Activated CD8-positive, alpha-beta T cell treated with anti-CD3 and anti-CD28 coated beads for 36 hours (primary cell): Measurements from ENCODE around the gene GIT1. TPM values are rescaled to one million over a fixed set of nuclear protein-coding genes. Genes with fewer than 3 reads are reported as not detected.

ENCODE experiments used
- ATAC-seq: fragments of 200-7000 bp; cut with Tn5 transposase; one replicate; pipeline ENCODE4 v1.10.0; 2021; ENCODE audit warnings: mild to moderate bottlenecking, moderate library complexity
- CTCF ChIA-PET: fragments of 350-600 bp; sonication (Branson Sonifier 250); formaldehyde crosslinking; loops from one replicate; lab custom pipeline; 2021; ENCODE audit warnings: antibody characterized with exemption; lab: Charles Lee
- POLR2A ChIA-PET: fragments of 350-600 bp; sonication (Branson Sonifier 250); formaldehyde crosslinking; loops from one replicate; lab custom pipeline; 2021; ENCODE audit warnings: antibody characterized with exemption; lab: Charles Lee
- DNase-seq: peaks from one replicate; pipeline ENCODE4 v3.0.0-alpha.2; 2020
- H3K27ac Mint-ChIP-seq: one replicate; pipeline ENCODE4 v1.8.0; 2021; ENCODE audit warnings: mild to moderate bottlenecking, mixed read lengths
- H3K27me3 Mint-ChIP-seq: one replicate; pipeline ENCODE4 v1.8.0; 2021; ENCODE audit warnings: mixed read lengths
- H3K36me3 Mint-ChIP-seq: one replicate; pipeline ENCODE4 v1.8.0; 2021; ENCODE audit warnings: low read depth, mixed read lengths
- H3K4me1 Mint-ChIP-seq: one replicate; pipeline ENCODE4 v1.8.0; 2021; ENCODE audit warnings: low read depth, mixed read lengths
- H3K4me3 Mint-ChIP-seq: one replicate; pipeline ENCODE4 v1.8.0; 2021; ENCODE audit warnings: mild to moderate bottlenecking, moderate library complexity, mixed read lengths
- H3K9me3 Mint-ChIP-seq: one replicate; pipeline ENCODE4 v1.8.0; 2021; ENCODE audit warnings: mixed read lengths
- intact Hi-C: fragments of 100-400 bp; cut with micrococcal nuclease; formaldehyde crosslinking; loops from one replicate; pipeline ENCODE4 v1.10.0; 2022
- total RNA-seq, 2 experiments: library from RNA; stranded (reverse); gene quantifications; one replicate each; pipeline ENCODE4 v1.2.3, GENCODE V29; 2021
- TF ChIP-seq, protein P1 (sequence below): fragments of 200-600 bp; IDR thresholded peaks from one replicate; pipeline ENCODE4 v1.8.0; 2022; ENCODE audit warnings: antibody characterized with exemption, mild to moderate bottlenecking

The GIT1 gene
- total RNA-seq, 2 experiments from 2014 or later, result 54.8 to 59.3 TPM

DNA sequence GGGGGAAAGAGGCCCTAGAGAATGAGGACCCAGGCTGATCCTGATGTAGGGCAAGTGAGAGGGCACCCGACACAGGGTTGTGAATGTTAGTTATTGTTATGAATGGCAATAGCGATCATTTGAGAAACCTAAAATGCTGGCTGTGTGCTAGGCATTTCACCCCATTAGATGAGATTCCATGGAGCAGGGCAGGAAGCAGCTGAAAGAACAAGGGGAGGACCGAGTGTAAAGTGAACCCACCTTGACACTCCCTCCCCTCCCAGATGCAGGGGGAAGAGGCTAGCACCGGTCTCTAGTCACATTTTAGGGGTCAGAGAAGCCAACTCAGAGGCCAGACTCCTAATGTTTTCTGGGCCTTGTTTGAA lies 33.8 kb upstream of the GIT1 start:
- ATAC-seq, result peak; percentile 5
- intact Hi-C loops, result no loop called here

DNA sequence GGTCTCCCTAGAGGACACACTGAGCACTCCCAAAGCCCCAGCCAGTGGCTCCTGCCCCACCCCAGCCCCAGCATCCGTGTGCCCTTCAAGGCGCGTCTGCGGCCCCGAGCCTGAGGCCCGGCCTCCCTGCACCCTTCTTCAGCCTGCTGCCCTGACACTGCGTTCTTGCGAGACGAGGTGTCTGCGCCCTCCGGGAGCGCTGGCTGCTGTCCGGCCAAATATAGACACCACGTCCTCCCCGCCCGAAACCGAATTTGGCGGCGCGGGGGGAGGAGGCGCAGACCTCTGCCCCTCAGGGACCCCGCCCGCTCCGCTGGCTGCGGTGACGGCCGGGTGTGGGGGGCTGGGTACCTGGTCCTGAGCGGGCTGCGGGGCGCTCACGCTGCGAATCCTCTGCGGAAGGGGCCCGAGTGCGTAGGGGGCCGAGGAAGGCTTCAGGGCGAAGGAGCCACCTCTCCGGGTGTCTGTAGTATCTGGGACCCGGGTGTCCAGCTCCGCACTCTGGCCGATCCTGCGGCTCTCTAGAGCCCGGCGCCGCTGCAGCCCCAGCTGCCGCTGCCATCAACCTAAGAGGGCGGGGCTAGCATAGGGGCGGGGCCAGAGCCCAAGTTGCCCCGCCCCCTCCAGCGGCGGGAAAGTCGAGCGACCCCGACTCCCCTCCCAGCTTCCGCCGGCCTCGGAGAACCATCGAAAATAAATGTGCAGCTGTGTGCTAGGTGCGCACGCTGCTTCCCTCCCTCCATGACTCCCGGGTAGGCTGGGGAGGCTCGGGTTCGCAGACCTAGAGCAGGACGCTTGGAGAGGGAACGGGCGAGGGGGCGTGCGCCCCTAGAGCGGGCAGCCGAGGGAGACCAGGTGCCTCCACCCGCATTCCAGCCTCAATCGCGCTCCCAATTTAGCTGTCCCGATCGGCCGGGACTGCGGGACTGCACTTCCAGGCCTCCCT lies 33.2 kb upstream of the GIT1 start, which contains the start of gene CORO6:
Gene CORO6, minus strand, starts transcription at position 576 of the 946 bp plus-strand sequence. CDS start 1,491 bp downstream, outside the sequence.
- Mint-ChIP-seq H3K36me3 (peaks cover 4% of the 10 kb centered on the region), H3K27ac (peak within 1 kb of the TSS; percentile 71), H3K4me3 (peak within 1 kb of the TSS; percentile 77), H3K9me3 (no peaks in the 10 kb centered on the region), H3K27me3 (no peaks in the 10 kb centered on the region), H3K4me1 (peaks cover 44% of the 10 kb centered on the region)
- POLR2A ChIA-PET, result interaction anchor here (0.8 to 1.5 kb wide), 5 partner anchors 9 to 138 kb away, joined by 3 to 6 read pairs (median 3); no protein-coding TSS in a partner anchor
- CTCF ChIA-PET, result interaction anchor here (0.7 to 1.3 kb wide), 6 partner anchors 9 to 157 kb away, joined by 3 to 4 read pairs (median 4); no protein-coding TSS in a partner anchor
- peak; percentile 77 for DNase-seq
- peak; percentile 67 for ATAC-seq
- TF ChIP-seq, protein P1, sequence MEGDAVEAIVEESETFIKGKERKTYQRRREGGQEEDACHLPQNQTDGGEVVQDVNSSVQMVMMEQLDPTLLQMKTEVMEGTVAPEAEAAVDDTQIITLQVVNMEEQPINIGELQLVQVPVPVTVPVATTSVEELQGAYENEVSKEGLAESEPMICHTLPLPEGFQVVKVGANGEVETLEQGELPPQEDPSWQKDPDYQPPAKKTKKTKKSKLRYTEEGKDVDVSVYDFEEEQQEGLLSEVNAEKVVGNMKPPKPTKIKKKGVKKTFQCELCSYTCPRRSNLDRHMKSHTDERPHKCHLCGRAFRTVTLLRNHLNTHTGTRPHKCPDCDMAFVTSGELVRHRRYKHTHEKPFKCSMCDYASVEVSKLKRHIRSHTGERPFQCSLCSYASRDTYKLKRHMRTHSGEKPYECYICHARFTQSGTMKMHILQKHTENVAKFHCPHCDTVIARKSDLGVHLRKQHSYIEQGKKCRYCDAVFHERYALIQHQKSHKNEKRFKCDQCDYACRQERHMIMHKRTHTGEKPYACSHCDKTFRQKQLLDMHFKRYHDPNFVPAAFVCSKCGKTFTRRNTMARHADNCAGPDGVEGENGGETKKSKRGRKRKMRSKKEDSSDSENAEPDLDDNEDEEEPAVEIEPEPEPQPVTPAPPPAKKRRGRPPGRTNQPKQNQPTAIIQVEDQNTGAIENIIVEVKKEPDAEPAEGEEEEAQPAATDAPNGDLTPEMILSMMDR, result no peak
- intact Hi-C loops, result no loop called here

More for the DNA sequence above, 33.8 kb upstream of the GIT1 start:
- TF ChIP-seq, protein P1, result no peak
- ChIA-PET CTCF (interaction anchor here (0.7 to 1.3 kb wide), 5 partner anchors 16 to 156 kb away, joined by 3 to 4 read pairs (median 4); no protein-coding TSS in a partner anchor), POLR2A (interaction anchor here (0.8 to 1.5 kb wide), 4 partner anchors 10 to 137 kb away, joined by 3 to 6 read pairs (median 4); no protein-coding TSS in a partner anchor)
- H3K4me3 Mint-ChIP-seq, result peak overlapping the region; percentile 77
- H3K36me3 Mint-ChIP-seq, result peaks cover 4% of the 10 kb centered on the region
- H3K27me3 Mint-ChIP-seq, result no peaks in the 10 kb centered on the region
- no peaks in the 10 kb centered on the region for H3K9me3 Mint-ChIP-seq
- peak overlapping the region; percentile 71 for H3K27ac Mint-ChIP-seq
- H3K4me1 Mint-ChIP-seq, result peaks cover 48% of the 10 kb centered on the region
- no peak for DNase-seq

DNA sequence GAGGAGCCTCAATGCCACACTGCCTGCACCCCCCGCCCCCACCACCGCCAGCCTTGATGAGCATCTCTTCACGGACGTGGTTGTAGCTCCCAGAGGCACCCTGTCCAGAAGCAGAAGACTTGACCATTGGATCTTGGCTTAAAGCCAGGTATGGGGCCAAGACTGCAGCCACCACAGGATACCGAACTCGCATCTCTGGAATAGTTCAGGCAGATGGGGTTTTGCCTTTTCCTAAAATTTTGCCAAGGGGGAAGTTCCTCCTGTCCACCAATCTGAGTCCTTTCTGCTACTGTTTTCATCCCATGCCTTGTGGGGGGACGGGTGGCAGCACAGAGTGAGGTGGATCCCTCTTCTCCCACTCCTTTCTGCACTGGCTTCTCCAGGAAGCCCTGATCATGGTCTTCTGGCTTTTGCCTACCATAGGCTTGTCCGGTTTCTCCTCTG lies 32.3 kb upstream of the GIT1 start:
- peaks cover 4% of the 10 kb centered on the region for H3K36me3 Mint-ChIP-seq
- ATAC-seq (no peak), DNase-seq (no peak)
- intact Hi-C loops, result no loop called here
- ChIA-PET POLR2A (interaction anchor here (1.3 kb wide), 1 partner anchor 138 kb away, joined by 3 read pairs; no protein-coding TSS in a partner anchor), CTCF (interaction anchor here (0.9 to 1.9 kb wide), 4 partner anchors 9 to 53 kb away, joined by 3 to 8 read pairs (median 3); partner anchors contain the start of gene TP53I13)
- H3K27ac Mint-ChIP-seq, result no peak overlapping the region
- TF ChIP-seq, protein P1, result no peak
- no peaks in the 10 kb centered on the region for H3K9me3 Mint-ChIP-seq
- no peaks in the 10 kb centered on the region for H3K27me3 Mint-ChIP-seq
- H3K4me3 Mint-ChIP-seq, result peak overlapping the region; percentile 77
- H3K4me1 Mint-ChIP-seq, result peaks cover 46% of the 10 kb centered on the region

DNA sequence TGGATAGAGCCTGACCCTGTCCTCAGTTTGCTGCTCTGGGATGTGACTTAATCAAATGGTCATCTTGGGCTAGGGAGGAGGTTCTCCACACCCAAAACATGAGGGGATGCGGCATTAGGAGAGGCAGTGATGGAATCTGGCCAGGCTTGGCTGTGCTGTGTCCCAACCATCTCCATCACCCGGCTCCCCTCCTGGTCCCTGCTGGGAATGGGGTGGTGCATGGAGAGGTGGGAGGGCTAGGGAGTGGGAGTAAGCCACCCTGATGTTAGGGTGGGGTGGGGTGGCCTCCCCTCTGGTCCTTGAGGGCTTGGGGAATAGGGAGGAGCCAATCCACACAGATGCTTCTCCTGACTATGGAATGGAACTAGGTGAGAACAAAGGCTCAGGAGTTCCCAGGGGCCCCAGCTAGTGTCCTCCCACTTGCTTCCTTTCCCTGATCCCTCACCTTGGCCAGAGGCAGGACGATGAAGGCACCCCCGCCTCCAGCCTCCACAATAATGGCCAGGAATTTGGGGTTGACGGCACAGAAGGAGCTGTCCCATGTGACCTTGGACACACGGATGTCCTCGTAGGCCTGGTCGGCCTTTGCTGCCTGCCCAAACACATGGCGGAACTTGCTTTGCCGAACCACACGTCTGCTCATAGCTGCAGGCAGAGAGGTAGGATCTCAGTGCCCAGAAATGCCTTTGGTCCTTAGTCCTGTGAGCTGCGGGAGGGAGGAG lies 31.5 kb upstream of the GIT1 start:
- no peaks in the 10 kb centered on the region for H3K9me3 Mint-ChIP-seq
- H3K4me1 Mint-ChIP-seq, result peaks cover 51% of the 10 kb centered on the region
- ATAC-seq (no peak), DNase-seq (no peak)
- intact Hi-C loops, result no loop called here
- H3K4me3 Mint-ChIP-seq, result peak overlapping the region; percentile 77
- H3K27ac Mint-ChIP-seq, result no peak overlapping the region
- CTCF ChIA-PET, result interaction anchor here (0.9 to 8.5 kb wide), 6 partner anchors 18 to 53 kb away, joined by 3 to 172 read pairs (median 6); partner anchors contain the start of genes ABHD15, GIT1 and TP53I13
- TF ChIP-seq, protein P1, result no peak
- POLR2A ChIA-PET, result interaction anchor here (1.0 kb wide), 1 partner anchor 115 kb away, joined by 3 read pairs; no protein-coding TSS in a partner anchor
- H3K36me3 Mint-ChIP-seq, result peaks cover 4% of the 10 kb centered on the region
- no peaks in the 10 kb centered on the region for H3K27me3 Mint-ChIP-seq
